Epithelial cell of proximal tubule (primary cell): ENCODE data around the gene OMD. TPM values are rescaled to one million over a fixed set of nuclear protein-coding genes. Genes with fewer than 3 reads are reported as not detected.

Experiments used
- DNase-seq: peaks from one replicate; pipeline ENCODE4 v3.0.0-alpha.2; 2011; ENCODE audit warnings: low read depth
- H3K4me3 ChIP-seq: 2 replicates; pipeline ENCODE4 v1.5.1; 2011; ENCODE audit warnings: low read depth, mild to moderate bottlenecking, low read length
- total RNA-seq: library from RNA; depleted of rRNA; stranded (reverse); fragments of >200 nt; gene quantifications from 2 replicates; pipeline ENCODE4 v1.2.3, GENCODE V29; 2015
- TF ChIP-seq, protein P1 (sequence below): conservative IDR thresholded peaks from 2 replicates; pipeline ENCODE4 v1.5.1; 2012; ENCODE audit warnings: low read depth, mild to moderate bottlenecking, low read length

The OMD gene
- total RNA-seq, 1 donor from 2014 or later, result not detected

- TF ChIP-seq, protein P1, sequence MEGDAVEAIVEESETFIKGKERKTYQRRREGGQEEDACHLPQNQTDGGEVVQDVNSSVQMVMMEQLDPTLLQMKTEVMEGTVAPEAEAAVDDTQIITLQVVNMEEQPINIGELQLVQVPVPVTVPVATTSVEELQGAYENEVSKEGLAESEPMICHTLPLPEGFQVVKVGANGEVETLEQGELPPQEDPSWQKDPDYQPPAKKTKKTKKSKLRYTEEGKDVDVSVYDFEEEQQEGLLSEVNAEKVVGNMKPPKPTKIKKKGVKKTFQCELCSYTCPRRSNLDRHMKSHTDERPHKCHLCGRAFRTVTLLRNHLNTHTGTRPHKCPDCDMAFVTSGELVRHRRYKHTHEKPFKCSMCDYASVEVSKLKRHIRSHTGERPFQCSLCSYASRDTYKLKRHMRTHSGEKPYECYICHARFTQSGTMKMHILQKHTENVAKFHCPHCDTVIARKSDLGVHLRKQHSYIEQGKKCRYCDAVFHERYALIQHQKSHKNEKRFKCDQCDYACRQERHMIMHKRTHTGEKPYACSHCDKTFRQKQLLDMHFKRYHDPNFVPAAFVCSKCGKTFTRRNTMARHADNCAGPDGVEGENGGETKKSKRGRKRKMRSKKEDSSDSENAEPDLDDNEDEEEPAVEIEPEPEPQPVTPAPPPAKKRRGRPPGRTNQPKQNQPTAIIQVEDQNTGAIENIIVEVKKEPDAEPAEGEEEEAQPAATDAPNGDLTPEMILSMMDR, result no peak
- no peak for DNase-seq
- H3K4me3 ChIP-seq, result no peak overlapping the region
These were observed 8.8 kb upstream of the OMD start for GRCh38 chr9:92432972-92433548.

DNA sequence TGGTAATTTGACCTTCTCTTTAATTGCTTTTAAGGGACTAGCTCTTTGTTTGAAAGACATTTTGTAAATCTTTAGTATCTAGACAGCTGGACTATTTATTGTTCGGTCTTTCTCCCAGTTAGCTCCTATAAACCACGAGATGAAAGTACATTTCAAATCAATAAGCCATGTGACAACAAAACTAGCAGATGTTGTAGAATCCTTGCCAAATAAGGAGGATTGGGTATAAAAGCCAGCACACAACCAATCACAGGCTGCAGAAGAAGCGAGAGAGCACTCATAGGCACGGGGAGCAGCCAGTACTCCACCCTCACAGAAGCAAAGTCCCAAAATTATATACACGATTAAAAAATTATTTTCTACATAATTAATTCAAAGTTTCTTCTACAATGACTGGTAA, 8.1 kb upstream of the OMD start:
- no peak for DNase-seq
- TF ChIP-seq, protein P1, result no peak
- no peak overlapping the region for H3K4me3 ChIP-seq

DNA sequence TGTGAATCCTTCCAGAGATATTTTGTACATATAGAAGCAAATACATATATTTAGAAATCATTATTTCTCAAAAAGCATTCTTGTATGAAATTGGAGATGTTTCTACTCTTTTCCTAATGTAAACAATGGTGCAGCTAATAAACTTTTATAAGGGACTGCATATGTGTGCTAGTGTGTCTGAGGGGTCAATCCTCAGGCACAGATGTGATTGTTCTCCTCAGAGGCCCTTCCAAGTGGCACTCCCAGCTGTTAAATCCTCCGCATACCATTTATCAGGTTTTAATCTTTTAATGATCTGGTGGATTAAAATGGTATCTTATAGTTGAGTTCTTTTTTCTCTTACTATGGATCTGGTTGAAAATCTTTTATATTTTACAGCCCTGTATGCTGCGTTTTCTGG, 5.6 kb upstream of the OMD start:
- TF ChIP-seq, protein P1, result no peak
- H3K4me3 ChIP-seq, result no peak overlapping the region
- DNase-seq, result no peak

DNA sequence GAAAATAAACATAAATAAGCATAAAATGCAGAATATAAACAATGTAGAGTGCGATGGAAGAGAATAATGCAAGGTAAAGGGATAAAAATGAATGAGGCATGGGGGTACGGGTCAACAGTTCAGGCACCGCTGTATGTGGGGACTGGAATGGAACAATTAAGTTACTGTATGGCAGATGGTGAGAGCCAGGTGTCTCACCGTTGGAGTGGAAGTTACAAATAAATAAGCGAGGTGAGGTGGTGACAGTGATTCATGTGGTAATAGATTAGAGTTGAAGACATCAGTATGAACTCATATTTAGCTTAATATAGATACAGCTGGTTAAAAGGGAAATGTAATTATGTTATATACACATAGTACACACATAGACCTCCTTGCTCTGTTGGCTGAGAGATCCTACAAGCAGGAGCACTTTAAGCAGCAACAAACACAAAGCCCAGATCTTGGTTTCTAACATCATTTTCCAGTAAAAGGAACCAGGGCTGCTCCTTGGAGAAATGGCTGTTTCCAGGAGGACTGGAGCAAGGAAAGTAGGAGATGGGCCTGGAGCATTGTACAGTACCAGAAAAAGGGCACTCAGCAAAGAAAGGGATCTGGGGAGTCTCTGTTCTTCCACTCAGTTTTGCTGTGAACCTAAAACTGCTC, 2.4 kb upstream of the OMD start:
- no peak for DNase-seq
- TF ChIP-seq, protein P1, result no peak
- H3K4me3 ChIP-seq, result no peak overlapping the region

DNA sequence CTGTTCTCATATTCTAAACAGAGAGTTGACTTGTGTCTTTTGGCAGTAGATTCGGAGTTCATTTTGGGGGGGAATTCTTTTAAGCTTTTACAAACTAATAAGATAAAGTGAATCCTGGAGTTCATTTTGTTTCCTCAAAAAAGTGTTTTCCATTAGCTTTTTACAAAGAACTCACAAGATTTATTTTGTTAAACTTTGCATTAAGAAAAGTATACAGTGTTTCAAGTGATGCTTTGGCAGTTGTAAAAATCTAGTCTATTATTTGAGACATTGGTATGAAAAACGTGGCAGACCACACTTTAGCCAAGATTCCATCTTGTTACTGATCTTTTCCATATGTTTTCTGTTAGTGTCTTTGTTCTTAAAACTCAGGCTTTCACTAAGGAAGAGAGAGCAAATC, 1.2 kb upstream of the OMD start:
- DNase-seq, result no peak
- TF ChIP-seq, protein P1, result no peak
- no peak overlapping the region for H3K4me3 ChIP-seq

GRCh38 chr9:92423612-92424011, 659 bp downstream of the OMD start:
- no peak for DNase-seq
- no peak overlapping the region for H3K4me3 ChIP-seq
- TF ChIP-seq, protein P1, result no peak
